GM10266 (cell line): ENCODE measurements around the gene DLG5.

Experiments used
- DNase-seq: peaks from one replicate; pipeline ENCODE4 v3.0.0; 2012; ENCODE audit errors: extremely low spot score
- TF ChIP-seq, protein P1 (sequence below): IDR thresholded peaks from 2 replicates; pipeline ENCODE4 v1.5.1; 2012; ENCODE audit warnings: mild to moderate bottlenecking, low read depth; ENCODE audit not compliant: control insufficient read depth, insufficient read depth; ENCODE audit errors: missing control alignments

DLG5 gene

GRCh38 chr10:77741746-77742145 lies 184.8 kb downstream of the DLG5 start:
- TF ChIP-seq, protein P1, sequence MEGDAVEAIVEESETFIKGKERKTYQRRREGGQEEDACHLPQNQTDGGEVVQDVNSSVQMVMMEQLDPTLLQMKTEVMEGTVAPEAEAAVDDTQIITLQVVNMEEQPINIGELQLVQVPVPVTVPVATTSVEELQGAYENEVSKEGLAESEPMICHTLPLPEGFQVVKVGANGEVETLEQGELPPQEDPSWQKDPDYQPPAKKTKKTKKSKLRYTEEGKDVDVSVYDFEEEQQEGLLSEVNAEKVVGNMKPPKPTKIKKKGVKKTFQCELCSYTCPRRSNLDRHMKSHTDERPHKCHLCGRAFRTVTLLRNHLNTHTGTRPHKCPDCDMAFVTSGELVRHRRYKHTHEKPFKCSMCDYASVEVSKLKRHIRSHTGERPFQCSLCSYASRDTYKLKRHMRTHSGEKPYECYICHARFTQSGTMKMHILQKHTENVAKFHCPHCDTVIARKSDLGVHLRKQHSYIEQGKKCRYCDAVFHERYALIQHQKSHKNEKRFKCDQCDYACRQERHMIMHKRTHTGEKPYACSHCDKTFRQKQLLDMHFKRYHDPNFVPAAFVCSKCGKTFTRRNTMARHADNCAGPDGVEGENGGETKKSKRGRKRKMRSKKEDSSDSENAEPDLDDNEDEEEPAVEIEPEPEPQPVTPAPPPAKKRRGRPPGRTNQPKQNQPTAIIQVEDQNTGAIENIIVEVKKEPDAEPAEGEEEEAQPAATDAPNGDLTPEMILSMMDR, result no peak
- DNase-seq, result no peak
